ENCODE data around the gene WARS2.

The WARS2 gene

GRCh38 chr1:119011706-119012105, 128.7 kb downstream of the WARS2 start:
- CTCF ChIA-PET: no interaction called here
- DNase-seq (ENCODE audit: low read depth, low spot score): no peak
- TF ChIP-seq CTCF (IDR thresholded peaks at IDR 0.05; ENCODE audit: insufficient read depth, low read length, missing control alignments): no peak
- no peak overlapping the region for H3K4me3 ChIP-seq (ENCODE audit: low read depth, low read length)
- POLR2A ChIA-PET: no interaction called here

- TF ChIP-seq CTCF (IDR thresholded peaks at IDR 0.05; ENCODE audit: insufficient read depth, low read length, missing control alignments): no peak
- no peak for DNase-seq (ENCODE audit: low read depth, low spot score)
- ChIA-PET POLR2A (no interaction called here), CTCF (interaction anchor here (1.2 kb wide), 2 partner anchors 356 to 859 kb away, joined by 3 read pairs; no protein-coding TSS in a partner anchor)
- no peak overlapping the region for H3K4me3 ChIP-seq (ENCODE audit: low read depth, low read length)
Observed at GRCh38 chr1:119011116-119011515, 129.3 kb downstream of the WARS2 start.

- TF ChIP-seq CTCF (IDR thresholded peaks at IDR 0.05; ENCODE audit: insufficient read depth, low read length, missing control alignments): no peak
- H3K4me3 ChIP-seq (ENCODE audit: low read depth, low read length): no peak overlapping the region
- CTCF ChIA-PET: interaction anchor here (1.2 kb wide), 2 partner anchors 357 to 858 kb away, joined by 3 read pairs; no protein-coding TSS in a partner anchor
- DNase-seq (ENCODE audit: low read depth, low spot score): no peak
- POLR2A ChIA-PET: no interaction called here
Observed at GRCh38 chr1:119010201-119010600, 130.3 kb downstream of the WARS2 start.

- ChIA-PET POLR2A (interaction anchor here (1.2 to 1.4 kb wide), 2 partner anchors 20 to 131 kb away, joined by 3 to 7 read pairs; partner anchors contain the start of gene WARS2), CTCF (interaction anchor here (0.7 to 1.9 kb wide), 19 partner anchors 8 to 865 kb away, joined by 3 to 13 read pairs (median 4); no protein-coding TSS in a partner anchor)
- no peak for TF ChIP-seq CTCF (IDR thresholded peaks at IDR 0.05; ENCODE audit: insufficient read depth, low read length, missing control alignments)
- H3K4me3 ChIP-seq (ENCODE audit: low read depth, low read length): peak overlapping the region; percentile 38; the same call in 1 of the 2 replicates
- DNase-seq (ENCODE audit: low read depth, low spot score): no peak
Observed at GRCh38 chr1:119009312-119009655, 131.2 kb downstream of the WARS2 start.

GRCh38 chr1:119008483-119009311, 131.8 kb downstream of the WARS2 start:
- DNase-seq (ENCODE audit: low read depth, low spot score): no peak
- POLR2A ChIA-PET: interaction anchor here (1.2 to 1.4 kb wide), 2 partner anchors 19 to 132 kb away, joined by 3 to 7 read pairs; partner anchors contain the start of gene WARS2
- CTCF ChIA-PET: interaction anchor here (0.7 to 1.9 kb wide), 27 partner anchors 8 to 864 kb away, joined by 3 to 13 read pairs (median 3); no protein-coding TSS in a partner anchor
- peak overlapping the region; percentile 45 for H3K4me3 ChIP-seq (ENCODE audit: low read depth, low read length)
- peak; percentile 27 for TF ChIP-seq CTCF (IDR thresholded peaks at IDR 0.05; ENCODE audit: insufficient read depth, low read length, missing control alignments)
